ENCODE results near the gene BBOF1.

Gene BBOF1

GRCh38 chr14:74034572-74034971 is 15.4 kb downstream of the BBOF1 start:
- DNase-seq = no peak

GRCh38 chr14:74035556-74035955 is 16.4 kb downstream of the BBOF1 start:
- DNase-seq = no peak

GRCh38 chr14:74038020-74038859 is 19.1 kb downstream of the BBOF1 start:
- DNase-seq = peak in 1 of 2 donors; percentile 71

- DNase-seq = no peak
Observed at GRCh38 chr14:74042296-74042695, 23.1 kb downstream of the BBOF1 start.

- no peak for DNase-seq
Observed at GRCh38 chr14:74045522-74045921, 26.4 kb downstream of the BBOF1 start.

GRCh38 chr14:74048281-74048680 is 29.1 kb downstream of the BBOF1 start:
- no peak for DNase-seq

- no peak for DNase-seq
Observed at GRCh38 chr14:74049876-74050495, 30.8 kb downstream of the BBOF1 start.

GRCh38 chr14:74062809-74063150 is 43.6 kb downstream of the BBOF1 start:
- no peak for DNase-seq

- DNase-seq = no peak
Observed at GRCh38 chr14:74064426-74064825, 45.3 kb downstream of the BBOF1 start.

- no peak for DNase-seq
Observed at GRCh38 chr14:74064883-74065282, 45.7 kb downstream of the BBOF1 start.

- no peak for DNase-seq
Observed at GRCh38 chr14:74065746-74066575, 46.8 kb downstream of the BBOF1 start.

GRCh38 chr14:74077401-74077800 is 58.3 kb downstream of the BBOF1 start:
- no peak for DNase-seq

- DNase-seq = no peak
Observed at GRCh38 chr14:74080820-74081460, 61.8 kb downstream of the BBOF1 start.

GRCh38 chr14:74081491-74081890 is 62.3 kb downstream of the BBOF1 start:
- DNase-seq = no peak

- DNase-seq = no peak
Observed at GRCh38 chr14:74083161-74083560, 64.0 kb downstream of the BBOF1 start.

GRCh38 chr14:74083784-74084276 is 64.7 kb downstream of the BBOF1 start:
- no peak for DNase-seq

GRCh38 chr14:74084277-74085046 is 65.3 kb downstream of the BBOF1 start, which contains the start of the genes ALDH6A1 and LIN52:
Gene ALDH6A1, minus strand, starts transcription at chr14:74084453. Its CDS starts 59 bp downstream, at chr14:74084394.
Gene LIN52, plus strand, starts transcription at chr14:74084956. Its CDS starts 19 bp downstream, at chr14:74084975.
- peak; percentile 100 for DNase-seq

- DNase-seq = no peak
Observed at GRCh38 chr14:74085047-74085637, 66.0 kb downstream of the BBOF1 start.

GRCh38 chr14:74085828-74086227 is 66.7 kb downstream of the BBOF1 start:
- no peak for DNase-seq

- no peak for DNase-seq
Observed at GRCh38 chr14:74089251-74090020, 70.3 kb downstream of the BBOF1 start.

- no peak for DNase-seq
Observed at GRCh38 chr14:74105381-74105780, 86.2 kb downstream of the BBOF1 start.
